ENCODE data around the gene ATP4A. TPM values are rescaled to one million over a fixed set of nuclear protein-coding genes. Genes with fewer than 3 reads are reported as not detected.
A peak's percentile ranks its signal among the peaks of the same experiment; 100 is the strongest.

Gene ATP4A
- total RNA-seq, 1 experiment from 2014 or later = 0.37 TPM

DNA sequence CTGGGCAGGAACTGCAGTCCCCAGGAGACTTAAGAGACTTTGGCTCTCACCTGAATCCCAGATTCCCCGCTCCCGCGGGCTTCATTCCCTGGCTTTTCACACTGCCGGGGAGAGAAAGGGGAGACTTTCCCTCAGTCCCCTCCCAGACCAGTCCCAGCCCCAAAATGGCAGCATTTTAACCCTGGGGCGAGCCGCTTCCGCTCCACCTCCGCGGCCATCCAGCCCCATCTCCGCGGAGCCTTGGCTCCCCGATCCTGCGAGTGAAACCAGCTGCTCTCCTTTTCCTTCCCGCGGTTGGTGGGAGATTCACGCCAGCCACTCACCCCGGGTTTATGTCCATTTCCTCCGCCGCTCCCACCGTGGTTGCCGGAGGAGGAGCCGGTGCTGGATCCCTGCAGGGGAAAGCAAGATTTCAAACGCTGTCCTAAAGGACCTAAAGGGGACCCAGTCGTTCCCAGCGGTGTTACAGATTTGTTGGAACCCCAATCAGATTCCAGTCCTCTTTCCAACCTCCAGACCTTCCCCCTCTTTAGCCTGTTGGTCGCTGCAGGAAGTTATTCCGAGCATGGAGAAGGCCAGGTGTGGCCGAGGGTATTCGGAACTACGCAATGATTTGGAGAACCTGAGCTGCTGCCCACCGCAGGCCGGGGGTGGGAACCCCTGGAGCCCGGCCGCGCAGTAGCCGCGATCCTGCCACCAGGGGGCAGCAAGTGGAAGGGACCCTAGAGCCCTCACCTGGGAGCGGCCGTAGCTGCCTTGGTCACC lies 53.4 kb downstream of the ATP4A start:
- Histone ChIP-seq H3K36me3 (ENCODE audit: insufficient read depth, low read length) (no peaks in the 10 kb centered on the region), H3K9ac (ENCODE audit: low read length) (no peak overlapping the region), H3K27me3 (ENCODE audit: low read length) (no peaks in the 10 kb centered on the region), H3K4me3 (ENCODE audit: low read length) (no peak overlapping the region; the same call in 1 of the 2 replicates), H3K9me3 (ENCODE audit: low read length) (no peaks in the 10 kb centered on the region), H3K4me2 (ENCODE audit: low read depth, low read length, poor library complexity, severe bottlenecking) (no peak overlapping the region), H4K20me1 (ENCODE audit: insufficient read depth, low read depth, low read length) (peaks cover 4% of the 10 kb centered on the region; the same call in 1 of the 2 replicates), H3K79me2 (ENCODE audit: low read length) (no peaks in the 10 kb centered on the region), H2AFZ (ENCODE audit: low read length) (no peak overlapping the region), H3K9me2 (replicated peaks; ENCODE audit: insufficient read depth, low read length) (no peaks in the 10 kb centered on the region), H3K27ac (ENCODE audit: low read length) (no peak overlapping the region), H3K4me1 (ENCODE audit: low read length) (peaks cover 7% of the 10 kb centered on the region)
- DNase-seq = peak; percentile 89

DNA sequence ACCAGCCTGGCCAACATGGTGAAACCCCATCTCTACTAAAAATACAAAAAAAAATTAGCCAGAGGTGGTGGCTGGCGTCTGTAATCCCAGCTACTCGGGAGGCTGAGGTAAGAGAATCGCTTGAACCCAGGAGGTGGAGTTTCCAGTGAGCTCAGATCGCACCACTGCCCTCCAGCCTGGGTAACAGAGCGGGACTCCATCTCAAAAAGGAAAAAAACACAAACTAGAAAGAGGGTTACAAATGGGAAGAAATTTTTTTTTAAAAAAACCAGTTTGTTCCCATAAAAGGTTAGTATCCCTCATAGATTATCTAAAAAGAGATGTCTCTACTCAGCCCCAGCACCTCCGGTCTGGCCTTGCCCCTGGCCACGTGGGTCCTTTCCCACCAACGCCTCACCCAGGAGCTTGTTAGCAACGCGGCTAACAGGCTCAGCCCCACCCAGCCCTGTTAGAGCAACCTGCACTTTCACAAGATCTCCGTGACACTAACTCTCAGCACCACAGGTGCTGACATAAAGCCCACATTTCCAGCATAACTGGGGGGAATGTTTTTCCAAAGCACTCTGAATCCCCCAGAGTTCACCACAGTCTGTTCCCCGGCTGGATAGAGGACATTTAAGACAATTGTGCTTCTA lies 54.3 kb downstream of the ATP4A start:
- Histone ChIP-seq H3K27ac (ENCODE audit: low read length) (no peak overlapping the region), H3K79me2 (ENCODE audit: low read length) (no peaks in the 10 kb centered on the region), H3K36me3 (ENCODE audit: insufficient read depth, low read length) (no peaks in the 10 kb centered on the region), H3K27me3 (ENCODE audit: low read length) (no peaks in the 10 kb centered on the region), H3K4me1 (ENCODE audit: low read length) (peaks cover 7% of the 10 kb centered on the region), H3K9me2 (replicated peaks; ENCODE audit: insufficient read depth, low read length) (no peaks in the 10 kb centered on the region), H3K9ac (ENCODE audit: low read length) (no peak overlapping the region), H2AFZ (ENCODE audit: low read length) (no peak overlapping the region), H4K20me1 (ENCODE audit: insufficient read depth, low read depth, low read length) (peaks cover 4% of the 10 kb centered on the region; the same call in 1 of the 2 replicates), H3K9me3 (ENCODE audit: low read length) (no peaks in the 10 kb centered on the region), H3K4me2 (ENCODE audit: low read depth, low read length, poor library complexity, severe bottlenecking) (no peak overlapping the region), H3K4me3 (ENCODE audit: low read length) (no peak overlapping the region)
- DNase-seq = no peak

DNA sequence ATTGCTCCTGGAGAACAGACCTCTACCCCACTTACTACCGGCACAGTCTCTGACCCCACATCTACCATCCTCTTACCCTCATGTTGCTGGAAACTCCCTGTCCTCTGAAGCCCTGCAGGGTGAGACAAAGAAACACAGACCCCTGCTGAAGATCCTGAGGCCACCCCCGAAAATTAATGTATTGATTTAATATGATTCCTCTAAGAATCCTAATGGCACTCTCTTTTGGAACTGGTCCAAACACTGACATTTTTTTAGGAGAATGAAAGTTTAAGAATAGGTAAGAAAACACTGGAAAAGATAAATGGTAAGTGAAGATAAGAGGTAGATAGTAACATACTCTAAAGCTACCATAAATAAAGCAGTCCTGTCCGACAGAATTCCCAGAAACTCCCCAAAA lies 55.3 kb downstream of the ATP4A start:
- Histone ChIP-seq H2AFZ (ENCODE audit: low read length) (no peak overlapping the region), H3K9ac (ENCODE audit: low read length) (no peak overlapping the region), H3K9me3 (ENCODE audit: low read length) (no peaks in the 10 kb centered on the region), H3K9me2 (replicated peaks; ENCODE audit: insufficient read depth, low read length) (no peaks in the 10 kb centered on the region), H3K4me1 (ENCODE audit: low read length) (peaks cover 7% of the 10 kb centered on the region), H3K4me3 (ENCODE audit: low read length) (no peak overlapping the region), H3K27ac (ENCODE audit: low read length) (no peak overlapping the region), H3K79me2 (ENCODE audit: low read length) (no peaks in the 10 kb centered on the region), H3K27me3 (ENCODE audit: low read length) (no peaks in the 10 kb centered on the region), H3K36me3 (ENCODE audit: insufficient read depth, low read length) (no peaks in the 10 kb centered on the region), H3K4me2 (ENCODE audit: low read depth, low read length, poor library complexity, severe bottlenecking) (no peak overlapping the region), H4K20me1 (ENCODE audit: insufficient read depth, low read depth, low read length) (peaks cover 4% of the 10 kb centered on the region; the same call in 1 of the 2 replicates)
- DNase-seq = no peak

DNA sequence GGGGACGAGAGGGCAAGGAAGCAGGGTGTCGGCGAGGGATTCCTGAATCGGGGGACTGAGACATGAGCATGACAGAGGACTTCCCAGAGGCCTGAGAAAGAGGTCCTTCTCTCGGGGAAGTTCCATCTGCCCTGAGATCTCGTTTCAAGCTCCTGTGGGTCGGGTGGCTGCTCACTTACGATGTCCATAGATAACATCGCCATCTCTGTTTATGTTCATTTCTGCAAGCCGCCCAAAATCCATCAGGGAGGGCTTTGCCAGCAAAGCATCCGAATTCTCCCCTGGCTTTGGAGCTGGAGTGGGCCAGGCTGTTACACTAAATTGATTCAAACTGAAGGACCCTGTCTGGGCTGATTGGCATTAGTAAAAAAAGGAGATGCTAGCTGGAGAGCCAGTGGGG lies 55.9 kb downstream of the ATP4A start:
- no peak overlapping the region for H2AFZ ChIP-seq (ENCODE audit: low read length)
- H3K9me2 ChIP-seq (replicated peaks; ENCODE audit: insufficient read depth, low read length) = no peaks in the 10 kb centered on the region
- no peak overlapping the region for H3K4me3 ChIP-seq (ENCODE audit: low read length)
- no peak overlapping the region for H3K9ac ChIP-seq (ENCODE audit: low read length)
- peaks cover 12% of the 10 kb centered on the region for H3K4me1 ChIP-seq (ENCODE audit: low read length)
- H4K20me1 ChIP-seq (ENCODE audit: insufficient read depth, low read depth, low read length) = peaks cover 4% of the 10 kb centered on the region; the same call in 1 of the 2 replicates
- H3K27me3 ChIP-seq (ENCODE audit: low read length) = no peaks in the 10 kb centered on the region
- H3K4me2 ChIP-seq (ENCODE audit: low read depth, low read length, poor library complexity, severe bottlenecking) = no peak overlapping the region
- no peaks in the 10 kb centered on the region for H3K79me2 ChIP-seq (ENCODE audit: low read length)
- no peaks in the 10 kb centered on the region for H3K9me3 ChIP-seq (ENCODE audit: low read length)
- no peak for DNase-seq
- H3K27ac ChIP-seq (ENCODE audit: low read length) = no peak overlapping the region
- H3K36me3 ChIP-seq (ENCODE audit: insufficient read depth, low read length) = no peaks in the 10 kb centered on the region

DNA sequence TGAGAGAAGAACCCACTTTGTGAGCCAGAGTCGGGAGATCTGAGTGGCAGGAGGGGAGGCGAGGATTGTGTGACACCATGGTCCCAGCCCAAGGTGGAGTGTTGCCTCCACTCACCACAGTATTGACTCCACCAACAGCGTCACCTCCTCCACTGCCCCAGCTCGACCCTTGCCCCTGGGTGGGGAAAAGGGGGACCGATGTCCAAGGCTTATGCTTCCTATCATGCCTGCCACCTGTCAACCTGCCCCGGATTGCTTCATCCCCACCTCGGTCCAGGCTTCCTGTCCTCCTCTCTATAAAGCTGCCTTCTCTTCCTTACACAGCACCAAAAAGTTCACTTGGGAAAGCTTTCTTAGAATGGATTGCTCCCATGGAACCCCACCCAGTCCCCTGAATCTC lies 57.4 kb downstream of the ATP4A start:
- Histone ChIP-seq H3K36me3 (ENCODE audit: insufficient read depth, low read length) (no peaks in the 10 kb centered on the region), H3K9ac (ENCODE audit: low read length) (no peak overlapping the region), H3K4me3 (ENCODE audit: low read length) (no peak overlapping the region), H3K4me1 (ENCODE audit: low read length) (peaks cover 28% of the 10 kb centered on the region), H4K20me1 (ENCODE audit: insufficient read depth, low read depth, low read length) (peaks cover 4% of the 10 kb centered on the region; the same call in 1 of the 2 replicates), H3K27ac (ENCODE audit: low read length) (no peak overlapping the region), H3K4me2 (ENCODE audit: low read depth, low read length, poor library complexity, severe bottlenecking) (no peak overlapping the region), H3K27me3 (ENCODE audit: low read length) (no peaks in the 10 kb centered on the region), H3K79me2 (ENCODE audit: low read length) (no peaks in the 10 kb centered on the region), H3K9me2 (replicated peaks; ENCODE audit: insufficient read depth, low read length) (no peaks in the 10 kb centered on the region), H3K9me3 (ENCODE audit: low read length) (no peaks in the 10 kb centered on the region), H2AFZ (ENCODE audit: low read length) (no peak overlapping the region)
- DNase-seq = no peak

DNA sequence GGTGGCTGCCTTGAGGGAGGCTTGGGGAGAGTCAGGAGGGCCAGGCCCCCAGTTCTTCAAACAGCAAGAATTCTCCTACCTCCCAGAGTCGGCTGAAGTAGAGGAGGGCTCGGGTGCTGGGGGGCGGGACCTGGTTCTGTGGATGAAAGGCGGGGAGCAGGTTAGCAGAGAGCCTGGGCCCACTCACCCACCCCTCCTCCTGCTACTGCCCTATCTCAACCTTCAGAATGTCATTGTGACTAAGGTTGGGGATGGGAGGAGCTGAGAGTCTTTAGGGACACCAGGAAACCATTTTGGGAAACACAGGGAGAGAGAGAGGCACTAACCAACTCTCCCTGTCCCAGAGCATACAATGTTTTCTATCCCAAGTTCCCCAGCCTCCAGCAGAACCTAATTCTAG lies 60.7 kb downstream of the ATP4A start:
- no peak overlapping the region for H3K9ac ChIP-seq (ENCODE audit: low read length)
- no peaks in the 10 kb centered on the region for H4K20me1 ChIP-seq (ENCODE audit: insufficient read depth, low read depth, low read length)
- H3K27me3 ChIP-seq (ENCODE audit: low read length) = no peaks in the 10 kb centered on the region
- H3K9me3 ChIP-seq (ENCODE audit: low read length) = no peaks in the 10 kb centered on the region
- DNase-seq = no peak
- no peak overlapping the region for H2AFZ ChIP-seq (ENCODE audit: low read length)
- no peaks in the 10 kb centered on the region for H3K79me2 ChIP-seq (ENCODE audit: low read length)
- H3K4me1 ChIP-seq (ENCODE audit: low read length) = peaks cover 32% of the 10 kb centered on the region
- H3K27ac ChIP-seq (ENCODE audit: low read length) = no peak overlapping the region
- no peak overlapping the region for H3K4me3 ChIP-seq (ENCODE audit: low read length)
- no peaks in the 10 kb centered on the region for H3K9me2 ChIP-seq (replicated peaks; ENCODE audit: insufficient read depth, low read length)
- H3K4me2 ChIP-seq (ENCODE audit: low read depth, low read length, poor library complexity, severe bottlenecking) = no peak overlapping the region
- no peaks in the 10 kb centered on the region for H3K36me3 ChIP-seq (ENCODE audit: insufficient read depth, low read length)

DNA sequence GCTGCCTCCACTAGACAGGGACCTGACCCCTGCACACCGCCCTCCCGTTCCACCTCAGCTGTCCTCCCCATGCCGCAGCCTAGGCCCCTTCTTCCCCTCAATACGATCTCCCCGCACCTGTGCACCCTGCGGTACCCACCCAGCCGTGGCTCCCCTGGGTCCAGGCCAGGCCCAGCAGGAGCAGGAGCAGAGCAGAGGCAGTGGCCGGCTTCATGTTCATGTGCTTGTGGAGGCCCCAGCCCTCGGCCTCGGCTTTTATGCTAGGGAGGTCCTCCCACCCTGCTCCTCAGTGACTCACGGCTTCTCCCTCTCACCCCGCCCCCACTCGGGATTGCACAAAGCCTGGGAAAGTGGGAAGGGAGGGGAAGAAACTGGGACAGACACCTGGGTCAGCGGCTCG lies 61.8 kb downstream of the ATP4A start:
- H4K20me1 ChIP-seq (ENCODE audit: insufficient read depth, low read depth, low read length) = no peaks in the 10 kb centered on the region
- H3K36me3 ChIP-seq (ENCODE audit: insufficient read depth, low read length) = no peaks in the 10 kb centered on the region
- H3K4me2 ChIP-seq (ENCODE audit: low read depth, low read length, poor library complexity, severe bottlenecking) = peak overlapping the region; percentile 56
- H2AFZ ChIP-seq (ENCODE audit: low read length) = no peak overlapping the region
- no peaks in the 10 kb centered on the region for H3K9me2 ChIP-seq (replicated peaks; ENCODE audit: insufficient read depth, low read length)
- H3K9ac ChIP-seq (ENCODE audit: low read length) = 0 out of 2 replicates have a peak overlapping the region, but pooled peaks have one; percentile 5
- H3K4me3 ChIP-seq (ENCODE audit: low read length) = no peak overlapping the region
- no peaks in the 10 kb centered on the region for H3K9me3 ChIP-seq (ENCODE audit: low read length)
- no peaks in the 10 kb centered on the region for H3K79me2 ChIP-seq (ENCODE audit: low read length)
- peaks cover 32% of the 10 kb centered on the region for H3K4me1 ChIP-seq (ENCODE audit: low read length)
- no peaks in the 10 kb centered on the region for H3K27me3 ChIP-seq (ENCODE audit: low read length)
- peak; percentile 53 for DNase-seq
- no peak overlapping the region for H3K27ac ChIP-seq (ENCODE audit: low read length)

DNA sequence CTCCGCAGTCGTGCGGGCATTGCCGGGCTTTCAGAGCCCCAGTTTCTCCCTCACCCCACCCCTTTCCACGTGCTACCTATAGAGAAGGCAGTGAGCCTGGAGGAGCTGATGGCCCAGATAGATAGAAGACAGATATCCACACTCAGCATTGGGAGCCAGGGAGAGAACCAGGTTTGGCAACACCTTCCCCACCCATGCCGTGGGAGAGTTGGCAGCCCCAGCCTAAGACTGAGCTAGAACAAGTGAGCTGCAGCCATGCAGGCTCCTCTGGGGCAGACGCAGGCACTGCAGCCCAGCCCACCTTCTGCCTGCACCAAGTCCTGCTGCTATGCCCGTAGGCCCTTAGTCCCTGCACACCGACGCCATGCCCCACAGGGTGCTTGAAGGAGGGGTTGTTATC lies 62.8 kb downstream of the ATP4A start:
- DNase-seq = no peak

More for the DNA sequence above, 62.8 kb downstream of the ATP4A start:
- H3K4me3 ChIP-seq (ENCODE audit: low read length) = no peak overlapping the region
- peaks cover 32% of the 10 kb centered on the region for H3K4me1 ChIP-seq (ENCODE audit: low read length)
- H3K27ac ChIP-seq (ENCODE audit: low read length) = no peak overlapping the region
- no peaks in the 10 kb centered on the region for H3K9me2 ChIP-seq (replicated peaks; ENCODE audit: insufficient read depth, low read length)
- H2AFZ ChIP-seq (ENCODE audit: low read length) = no peak overlapping the region
- no peaks in the 10 kb centered on the region for H3K9me3 ChIP-seq (ENCODE audit: low read length)
- no peaks in the 10 kb centered on the region for H3K79me2 ChIP-seq (ENCODE audit: low read length)
- no peak overlapping the region for H3K4me2 ChIP-seq (ENCODE audit: low read depth, low read length, poor library complexity, severe bottlenecking)
- H3K9ac ChIP-seq (ENCODE audit: low read length) = 0 out of 2 replicates have a peak overlapping the region, but pooled peaks have one; percentile 5
- H3K27me3 ChIP-seq (ENCODE audit: low read length) = no peaks in the 10 kb centered on the region
- H3K36me3 ChIP-seq (ENCODE audit: insufficient read depth, low read length) = no peaks in the 10 kb centered on the region
- no peaks in the 10 kb centered on the region for H4K20me1 ChIP-seq (ENCODE audit: insufficient read depth, low read depth, low read length)

All from Karpas-422 (cell line).